Activated T-cell treated with anti-CD3 and anti-CD28 coated beads for 24 hours (primary cell): Measurements from ENCODE around the gene SLAMF6.
"Not testable (repeated sequence)": the region's sequence is repeated elsewhere in the genome, so short reads cannot be mapped to it uniquely, and the experiment has no call there.

Experiments
- DNase-seq: peaks from one replicate; pipeline ENCODE4 v3.0.0-alpha.2; 2020; ENCODE audit warnings: low read depth

The SLAMF6 gene

DNA sequence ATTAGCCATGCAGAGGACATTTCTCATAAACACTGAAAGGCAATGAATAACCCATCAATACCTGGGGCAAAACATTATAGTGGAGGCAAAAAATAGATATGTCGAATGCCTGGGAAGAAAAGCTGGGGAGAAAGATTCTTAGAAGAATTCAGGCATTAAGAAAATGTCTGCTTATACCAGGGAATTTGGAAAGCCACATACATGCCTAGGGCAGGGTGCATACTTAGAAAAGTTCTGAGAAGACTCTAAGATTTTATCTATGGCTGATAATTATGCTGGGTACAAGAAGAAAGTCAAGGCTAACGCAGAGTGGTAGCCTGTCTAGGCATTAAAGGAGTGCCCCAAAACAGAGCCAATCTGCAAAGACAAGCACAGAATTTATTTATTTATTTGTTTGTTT is 18.4 kb downstream of the SLAMF6 start:
- DNase-seq = no peak

DNA sequence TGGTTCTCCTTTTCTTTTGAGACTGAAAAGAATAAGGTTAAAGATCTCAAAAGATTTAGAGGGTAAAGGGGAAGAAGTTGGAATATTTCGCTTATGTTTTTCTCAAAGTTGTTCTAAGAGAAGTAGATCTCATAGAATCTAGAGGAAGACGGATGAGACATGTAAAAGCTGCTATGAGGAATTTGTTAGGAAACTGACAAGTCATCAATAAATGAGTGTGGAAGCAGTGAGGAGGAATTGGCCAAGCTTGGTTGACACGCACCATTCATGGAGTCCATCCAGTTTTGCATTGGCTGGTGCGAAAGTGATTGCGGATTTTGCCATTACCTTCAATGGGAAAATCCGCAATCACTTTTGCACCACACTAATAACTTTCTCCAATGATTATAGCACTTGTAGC is 20.0 kb downstream of the SLAMF6 start:
- DNase-seq = no peak

DNA sequence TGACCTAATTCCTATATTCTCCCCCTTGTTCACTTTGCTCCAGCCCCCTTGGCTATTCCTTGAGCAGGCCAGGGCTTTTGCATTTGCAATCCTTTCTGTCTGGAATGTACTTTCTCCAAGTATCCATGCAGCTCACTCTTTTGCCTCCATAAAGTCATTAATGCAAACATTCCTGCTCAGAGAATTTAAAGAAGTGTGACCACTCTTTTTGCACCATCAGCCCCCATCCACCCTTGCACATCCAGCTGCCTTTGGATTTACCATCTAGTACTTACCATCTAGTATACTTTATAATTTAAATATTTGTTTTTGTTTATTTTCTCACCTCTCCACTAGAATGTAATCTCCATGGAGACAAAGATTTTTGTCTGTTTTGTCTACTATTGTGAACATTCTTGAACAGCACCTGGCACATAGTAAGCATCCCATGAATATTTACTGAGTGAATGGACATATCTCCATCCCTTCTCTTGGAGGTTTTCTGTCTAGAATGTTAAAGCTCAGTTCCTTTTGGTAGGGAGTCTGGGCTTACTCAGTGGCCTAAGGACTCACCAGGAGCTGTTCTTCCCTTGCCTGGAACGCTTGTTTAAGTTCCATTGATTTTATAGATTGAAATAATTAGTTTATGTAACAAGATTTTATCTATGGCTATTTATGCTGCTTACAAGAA is 22.6 kb downstream of the SLAMF6 start:
- no peak for DNase-seq

DNA sequence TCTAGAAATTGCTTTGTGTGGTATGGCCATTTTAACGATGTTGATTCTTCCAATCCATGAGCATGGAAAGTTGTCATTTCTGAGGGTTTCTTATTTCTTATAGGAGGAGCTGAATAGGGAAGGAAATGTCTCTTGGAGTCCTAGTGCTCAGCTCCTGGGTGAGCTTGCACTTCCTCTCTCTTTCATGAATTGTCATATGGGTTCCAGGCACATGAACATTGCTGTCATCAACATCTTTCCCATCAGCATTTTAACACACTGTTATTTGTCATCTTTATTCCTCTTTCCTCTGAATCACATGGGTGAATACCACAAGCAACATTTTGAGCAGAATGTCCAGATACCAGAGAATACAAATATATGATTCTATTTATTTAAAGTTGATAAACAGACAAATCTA is 23.4 kb downstream of the SLAMF6 start:
- DNase-seq = no peak

DNA sequence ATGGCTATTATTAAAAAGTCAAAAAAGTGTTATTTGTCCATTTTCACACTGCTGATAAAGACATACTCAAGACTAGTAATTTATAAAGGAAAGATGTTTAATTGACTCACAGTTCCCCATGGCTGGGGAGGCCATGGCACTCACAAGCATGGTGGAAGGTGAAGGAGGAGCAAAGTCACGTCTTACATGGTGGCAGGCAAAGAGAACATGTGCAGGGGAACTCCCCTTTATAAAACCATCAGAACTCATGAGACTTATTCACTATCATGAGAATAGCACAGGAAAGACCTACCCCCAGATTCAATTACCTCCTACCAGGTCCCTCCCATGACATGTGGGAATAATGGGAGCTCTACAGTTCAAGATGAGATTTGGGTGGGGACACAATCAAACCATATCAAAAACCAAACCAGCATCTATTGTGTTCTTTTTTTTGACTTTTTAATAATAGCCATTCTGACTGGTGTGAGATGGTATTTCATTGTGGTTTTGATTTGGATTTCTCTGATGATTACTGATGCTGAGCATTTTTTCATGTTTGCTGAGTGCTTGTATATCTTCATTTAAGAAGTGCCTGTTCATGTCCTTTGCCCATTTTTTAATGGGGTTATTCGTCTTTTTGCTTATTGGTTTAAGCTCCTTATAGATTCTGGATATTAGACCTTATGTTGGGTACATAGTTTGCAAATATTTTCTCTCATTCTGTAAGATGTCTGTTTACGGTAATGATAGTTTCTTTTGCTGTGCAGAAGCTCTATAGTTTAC is 24.6 kb downstream of the SLAMF6 start:
- DNase-seq = not testable (repeated sequence)

DNA sequence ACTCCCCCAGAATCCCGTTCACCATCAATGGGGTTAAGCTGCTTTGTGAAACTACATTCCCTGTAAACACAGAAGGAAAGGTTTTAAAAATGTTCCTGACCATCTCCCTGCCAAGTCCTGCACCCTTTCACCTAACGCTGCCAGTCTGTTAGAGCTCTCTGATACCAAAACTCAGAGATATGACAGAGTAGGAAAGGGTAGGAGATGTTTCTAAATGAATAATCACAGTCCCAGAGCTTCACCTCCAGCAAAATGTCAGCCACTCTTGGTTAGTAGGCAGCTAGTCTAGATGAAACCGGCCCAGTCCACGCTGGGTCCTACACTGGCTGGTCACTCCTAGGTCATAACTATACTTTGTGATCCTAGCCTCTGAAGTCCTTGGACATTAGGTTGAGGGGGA is 26.7 kb downstream of the SLAMF6 start:
- DNase-seq = no peak

DNA sequence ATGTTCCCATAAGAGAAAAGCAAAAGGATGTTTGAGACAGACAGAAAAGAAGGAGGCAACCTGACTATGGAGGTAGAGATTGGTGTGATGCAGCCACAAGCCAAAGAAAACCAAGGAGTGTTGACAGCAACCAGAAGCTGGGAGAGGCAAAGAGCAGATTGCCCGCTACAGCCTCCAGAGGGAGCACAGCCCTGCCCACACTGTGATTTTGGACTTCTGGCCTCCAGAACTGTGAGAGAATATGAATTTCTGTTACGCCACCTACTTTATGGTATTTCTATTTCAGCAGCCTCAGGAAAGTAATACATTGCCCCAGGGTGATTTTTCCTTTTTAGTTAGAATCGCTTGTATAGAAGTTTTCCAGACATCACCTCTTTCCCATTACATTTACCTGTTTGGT is 28.4 kb downstream of the SLAMF6 start:
- no peak for DNase-seq

DNA sequence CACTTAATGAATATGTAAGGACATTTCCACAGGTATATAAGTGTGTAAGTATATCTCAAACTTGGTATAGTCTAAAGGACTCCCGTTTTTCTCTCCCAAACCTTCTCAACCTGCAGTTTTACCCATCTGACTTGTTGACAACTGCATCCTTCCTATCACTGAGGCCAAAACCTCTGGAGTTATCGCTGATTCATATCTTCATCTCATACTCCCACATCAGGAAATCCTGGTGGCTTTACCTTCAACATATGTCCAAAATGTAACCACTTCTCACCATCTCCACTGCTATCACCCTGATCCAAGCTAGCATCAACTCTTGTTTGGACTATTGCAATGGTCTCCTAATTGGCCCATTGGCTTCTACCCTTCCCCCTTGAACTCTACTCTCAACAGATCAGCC is 30.4 kb downstream of the SLAMF6 start:
- no peak for DNase-seq

DNA sequence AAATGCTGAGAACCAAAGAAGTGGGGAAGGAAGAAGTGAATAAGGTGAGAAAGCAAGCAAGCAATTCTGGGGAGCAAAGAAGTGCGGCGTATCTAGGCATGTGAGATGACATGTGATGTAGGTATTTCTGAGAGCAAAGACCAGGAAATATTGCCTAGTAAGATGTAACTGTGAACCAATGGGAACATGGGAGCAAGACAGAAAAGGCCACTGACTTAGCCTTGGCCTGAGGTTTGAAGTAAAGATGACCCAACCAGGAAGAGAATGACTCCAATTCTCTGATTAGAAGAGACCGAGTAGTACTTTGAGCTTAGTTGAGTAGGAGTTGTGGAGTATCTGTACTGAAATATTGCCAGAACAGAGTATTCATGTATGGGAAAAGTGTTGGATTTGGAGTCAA is 31.1 kb downstream of the SLAMF6 start:
- DNase-seq = no peak

DNA sequence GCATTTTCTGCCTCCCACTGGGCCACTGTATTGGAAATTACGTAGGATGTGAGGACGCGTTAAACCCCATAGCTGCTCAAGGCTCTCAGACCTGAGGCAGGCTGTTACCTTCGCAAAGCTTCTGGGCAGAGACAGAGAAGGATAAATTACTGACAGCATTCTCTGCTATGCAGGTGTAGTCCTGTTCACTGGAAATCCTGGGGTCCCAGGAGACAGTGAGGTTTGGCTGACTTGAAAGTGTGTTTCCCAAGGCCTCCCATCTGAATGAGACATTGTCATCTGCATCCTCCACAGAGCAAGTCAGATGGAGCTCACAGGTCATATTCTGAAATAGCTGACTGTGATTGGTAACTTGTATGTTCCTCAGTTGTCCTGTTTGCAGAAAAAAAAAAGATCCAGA is 32.0 kb downstream of the SLAMF6 start:
- DNase-seq = no peak

DNA sequence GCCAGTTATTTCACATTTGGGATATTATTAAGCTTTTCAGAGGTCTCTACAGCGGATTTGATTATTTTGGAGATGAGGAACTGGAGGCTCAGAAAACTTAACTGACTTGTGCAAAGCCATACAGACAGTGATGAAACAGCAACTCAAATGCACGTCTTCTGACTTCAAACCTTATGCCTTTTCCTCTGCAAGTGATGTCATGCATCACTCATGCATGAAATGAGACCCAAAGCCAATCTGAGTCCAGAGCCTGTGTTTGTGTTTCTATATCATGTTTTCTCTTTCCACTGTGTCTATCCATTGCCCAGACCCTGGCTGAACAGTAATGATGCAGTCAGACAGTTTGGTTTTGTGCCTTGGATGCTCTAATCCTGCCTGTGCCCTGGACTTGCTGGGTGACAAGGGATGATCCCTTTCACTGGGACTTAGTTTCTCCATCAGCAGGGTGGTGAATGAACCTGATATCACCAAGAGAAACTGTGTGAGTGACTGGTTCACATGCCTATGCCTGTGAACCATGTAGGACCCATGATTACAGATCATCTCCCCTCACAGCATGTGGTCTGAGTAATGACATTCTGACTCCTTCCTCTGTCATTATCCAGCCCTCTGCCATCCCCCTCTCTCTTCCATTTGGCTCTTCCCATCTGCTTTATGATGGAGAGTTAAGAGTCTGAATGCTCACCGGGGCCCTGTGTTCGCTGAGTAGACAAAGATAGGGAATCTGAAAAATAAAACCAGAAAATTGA is 33.4 kb downstream of the SLAMF6 start:
- no peak for DNase-seq

DNA sequence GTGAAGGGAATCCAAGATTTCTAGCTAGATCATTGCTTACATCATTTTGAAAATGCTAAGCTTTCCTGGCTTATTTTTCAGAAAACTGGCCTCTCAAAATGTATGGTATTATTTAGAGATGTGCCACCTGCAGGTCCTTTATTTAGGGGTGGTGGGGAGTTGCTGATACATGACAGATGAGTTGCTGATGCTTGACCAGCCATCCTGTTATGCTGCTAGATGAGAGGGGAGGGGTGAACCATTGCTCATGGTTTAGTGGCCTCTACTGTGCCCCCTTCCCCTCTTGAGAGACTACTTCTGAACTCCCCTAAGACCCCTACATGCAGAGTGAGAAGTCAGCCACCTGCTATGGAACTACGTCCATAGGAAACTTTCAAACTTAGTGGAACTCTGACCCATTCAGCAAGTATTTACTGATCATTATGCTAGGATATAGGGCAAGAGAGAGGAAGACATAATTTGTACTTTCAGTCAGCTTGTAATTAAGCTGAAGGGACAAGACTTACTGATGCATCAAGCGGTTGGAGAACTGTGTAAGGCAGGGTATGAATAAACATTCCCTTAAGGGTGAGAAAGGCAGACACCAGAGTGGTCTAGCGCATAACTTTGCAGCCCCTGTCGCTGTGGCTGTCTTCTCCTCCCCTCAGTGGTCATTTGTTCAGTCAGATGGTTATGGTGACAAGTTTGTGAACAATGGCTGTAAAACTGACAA is 34.6 kb downstream of the SLAMF6 start:
- DNase-seq = no peak

DNA sequence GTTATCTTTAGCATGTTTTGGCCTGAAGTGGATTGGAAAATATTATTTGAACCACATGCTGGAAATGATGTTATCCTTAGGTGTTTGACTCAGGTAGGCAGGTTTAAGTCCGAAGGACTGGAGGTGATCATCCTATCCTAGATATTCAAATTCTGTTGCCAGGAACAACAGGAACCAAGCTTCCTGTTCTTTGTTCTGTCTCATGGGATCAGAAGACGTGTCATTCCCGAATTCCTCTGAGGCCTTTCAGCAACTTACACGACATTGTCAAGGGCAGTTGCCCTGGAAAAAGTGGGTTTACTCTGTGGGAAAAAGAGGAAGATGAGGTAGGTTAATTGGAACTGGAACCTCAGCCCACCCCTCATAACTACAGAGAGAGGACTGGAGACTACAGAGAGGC is 36.6 kb downstream of the SLAMF6 start:
- DNase-seq = no peak

DNA sequence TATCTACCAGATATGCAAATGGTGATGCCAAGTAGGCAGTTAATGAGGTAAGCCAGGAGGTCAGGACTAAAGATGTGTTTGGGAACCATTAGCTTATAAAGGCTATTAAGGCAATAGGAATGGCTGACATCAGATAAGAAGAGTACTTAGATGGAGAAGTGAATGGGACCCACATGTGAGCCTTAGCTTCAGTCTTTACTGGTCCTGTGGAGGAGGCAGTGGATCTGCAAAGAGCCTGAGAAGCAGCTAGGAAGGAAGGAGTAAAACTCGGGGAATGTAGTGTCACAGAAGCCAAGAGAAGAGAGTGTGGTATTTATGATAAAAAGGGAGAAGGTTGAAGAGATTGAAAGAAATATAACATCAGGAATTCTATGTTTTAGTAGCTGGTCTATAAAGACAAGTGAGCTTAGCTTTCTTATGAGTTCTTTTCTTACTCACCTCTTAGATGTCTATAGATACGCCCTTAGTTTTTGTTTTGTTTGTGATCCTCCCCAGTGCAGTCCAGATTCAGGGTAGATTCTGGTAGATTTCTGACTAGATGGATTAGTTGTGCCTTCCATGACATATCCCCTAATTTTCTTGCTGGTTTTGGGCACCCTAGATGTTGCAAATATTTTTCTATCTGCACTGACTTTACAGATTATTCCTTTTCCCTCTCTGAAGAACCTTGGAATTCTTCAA is 39.4 kb downstream of the SLAMF6 start:
- no peak for DNase-seq

DNA sequence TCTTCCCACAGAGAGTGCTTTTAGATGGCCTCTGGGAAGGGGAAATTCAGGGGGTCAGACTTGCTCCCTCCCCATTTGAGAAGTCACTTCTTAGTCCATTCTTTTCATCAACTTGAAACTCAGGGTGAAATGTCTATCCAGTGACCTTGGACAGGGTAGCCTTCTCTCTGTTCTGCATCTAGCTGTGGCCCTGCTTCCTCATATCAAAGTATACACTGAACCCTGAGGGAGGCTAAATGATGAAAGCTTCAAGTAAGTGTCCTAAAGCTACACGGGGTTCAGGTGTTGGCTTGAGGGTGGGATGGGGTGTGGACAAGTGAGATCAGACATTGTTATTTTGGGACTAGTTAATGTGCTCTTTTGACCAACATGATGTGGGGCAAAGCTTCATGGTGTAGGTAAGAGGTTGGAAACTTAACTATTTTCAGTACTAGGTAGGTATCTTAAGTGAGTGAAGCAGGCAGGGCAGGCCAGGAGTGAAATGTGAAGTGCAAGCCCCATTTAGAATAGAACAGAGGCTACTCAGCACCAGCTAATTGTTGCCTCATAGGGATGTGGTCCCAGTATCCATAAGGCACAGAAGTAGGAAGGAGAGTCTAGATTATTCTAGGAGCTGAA is 41.0 kb downstream of the SLAMF6 start:
- no peak for DNase-seq

DNA sequence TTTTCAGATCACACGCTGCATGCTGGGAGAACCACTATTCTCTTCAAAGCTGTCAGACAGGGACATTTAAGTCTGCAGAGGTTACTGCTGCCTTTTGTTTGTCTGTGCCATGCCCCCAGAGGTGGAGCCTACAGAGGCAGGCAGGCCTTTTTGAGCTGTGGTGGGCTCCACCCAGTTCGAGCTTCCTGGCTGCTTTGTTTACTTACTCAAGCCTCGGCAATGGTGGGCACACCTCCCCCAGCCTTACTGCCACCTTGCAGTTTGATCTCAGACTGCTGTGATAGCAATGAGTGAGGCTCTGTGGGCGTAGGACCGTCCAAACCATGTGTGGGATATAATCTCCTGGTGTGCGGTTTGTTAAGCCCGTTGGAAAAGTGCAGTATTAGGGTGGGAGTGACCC is 42.3 kb downstream of the SLAMF6 start:
- DNase-seq = not testable (repeated sequence)

DNA sequence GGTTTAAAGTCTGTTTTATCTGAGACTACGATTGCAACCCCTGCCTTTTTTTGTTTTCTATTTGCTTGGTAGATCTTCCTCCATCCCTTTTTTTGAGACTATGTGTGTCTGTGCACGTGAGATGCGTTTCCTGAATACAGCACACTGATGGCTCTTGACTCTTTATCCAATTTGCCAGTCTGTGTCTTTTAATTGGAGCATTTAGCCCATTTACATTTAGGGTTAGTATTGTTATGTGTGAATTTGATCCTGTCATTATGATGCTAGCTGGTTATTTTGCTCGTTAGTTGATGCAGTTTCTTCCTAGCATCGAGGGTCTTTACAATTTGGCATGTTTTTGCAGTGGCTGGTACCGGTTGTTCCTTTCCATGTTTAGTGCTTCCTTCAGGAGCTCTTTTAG is 44.0 kb downstream of the SLAMF6 start:
- not testable (repeated sequence) for DNase-seq

DNA sequence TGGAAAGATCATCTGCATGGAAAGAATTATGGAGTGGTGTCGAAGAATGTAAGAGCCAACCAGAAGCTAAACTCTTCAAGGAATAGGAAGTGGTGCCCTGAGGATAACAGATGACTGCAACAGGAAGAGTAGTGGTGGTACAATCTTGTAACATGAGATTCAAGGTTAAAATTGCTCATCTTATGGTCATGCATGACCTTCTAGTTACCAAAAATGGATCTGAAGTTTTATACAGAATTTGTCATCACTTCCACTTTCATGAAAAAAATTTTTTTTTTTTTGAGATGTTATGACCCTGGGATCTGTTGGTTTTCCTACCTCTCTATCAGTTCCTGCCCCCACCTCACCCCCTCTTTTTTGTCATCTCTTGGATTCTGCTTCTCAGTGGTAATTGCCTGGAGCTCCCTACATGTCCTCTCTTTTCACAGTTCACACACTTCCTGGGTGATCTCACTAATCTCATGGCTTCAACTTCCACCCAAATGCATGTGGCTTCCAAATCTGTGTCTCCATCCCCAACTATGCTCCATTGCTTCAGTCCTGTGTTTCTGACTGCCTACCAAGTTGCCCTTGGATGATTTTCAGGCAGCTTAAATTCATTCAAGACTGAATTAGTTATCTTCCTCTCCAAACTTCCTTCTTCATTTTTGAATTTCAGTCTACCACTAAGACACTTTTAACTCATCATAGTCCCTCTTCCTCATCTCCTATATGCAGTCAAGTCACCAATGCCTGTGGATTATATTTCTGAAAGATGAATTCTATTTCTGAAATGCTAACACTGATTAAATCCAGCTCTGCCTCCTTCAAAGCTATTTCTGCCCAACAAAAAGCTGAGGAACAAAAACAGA is 48.4 kb downstream of the SLAMF6 start:
- no peak for DNase-seq

DNA sequence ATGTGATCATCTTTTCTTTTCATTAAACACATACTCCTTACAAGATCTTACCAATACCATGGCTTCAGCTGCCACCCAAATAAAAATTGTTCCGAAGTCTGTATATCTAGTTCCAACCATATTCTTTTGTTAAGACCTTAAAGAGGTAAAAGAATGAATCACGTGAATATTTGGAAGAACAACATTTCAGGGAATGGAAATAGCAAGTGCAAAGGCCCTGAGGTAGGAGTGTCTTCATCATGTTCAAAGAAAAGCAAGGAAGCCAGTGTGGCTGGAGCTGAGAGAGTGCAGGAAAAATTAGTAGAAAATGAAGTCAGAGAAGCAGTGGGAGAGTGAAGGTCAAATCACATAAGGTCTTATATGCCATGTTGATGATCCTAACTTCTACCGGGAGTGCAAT is 50.9 kb downstream of the SLAMF6 start:
- DNase-seq = no peak

DNA sequence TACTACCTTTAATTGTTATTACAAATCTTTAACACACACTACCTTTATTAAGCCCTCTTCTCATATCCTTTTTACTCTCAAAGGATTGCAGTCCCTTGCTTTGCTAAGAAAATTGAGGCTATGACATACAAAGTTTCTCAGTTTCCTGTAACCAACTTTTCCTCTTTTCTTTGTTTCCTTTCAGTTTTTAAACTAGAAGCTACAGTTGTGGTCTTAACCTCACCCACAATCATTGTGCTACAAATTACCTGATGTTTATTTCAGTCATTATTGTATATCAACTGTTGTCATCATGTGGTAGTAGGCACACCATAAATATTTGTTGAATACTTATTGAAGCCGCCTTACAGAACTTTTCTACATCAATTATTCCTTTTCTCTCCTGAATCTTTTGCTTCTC is 51.8 kb downstream of the SLAMF6 start:
- DNase-seq = no peak

DNA sequence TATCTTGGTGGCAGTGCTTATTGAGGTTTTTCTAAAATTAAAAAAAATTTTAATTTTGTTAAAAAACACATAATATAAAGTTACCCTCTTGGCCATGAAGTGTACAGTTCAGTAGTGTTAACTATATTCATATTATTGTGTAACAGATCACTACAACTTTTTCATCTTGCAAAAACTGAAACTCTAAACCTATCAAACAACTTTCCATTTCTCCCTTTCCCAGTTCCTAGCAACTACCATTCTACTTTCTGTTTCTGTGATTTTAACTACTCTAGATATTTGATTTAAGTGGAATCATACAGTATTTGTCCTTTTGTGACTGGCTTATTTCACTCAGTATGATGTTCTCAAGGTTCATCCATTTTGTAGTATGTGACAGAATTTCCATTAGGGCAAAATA is 55.5 kb downstream of the SLAMF6 start:
- no peak for DNase-seq
